GM19099 (cell line): ENCODE results near the gene SLIT1.

Experiments
- POLR2A ChIP-seq: IDR thresholded peaks from 3 replicates; pipeline ENCODE4 v1.6.1; 2011; ENCODE audit warnings: low read depth; ENCODE audit not compliant: insufficient read length; ENCODE audit errors: extremely low read depth

SLIT1 gene

GRCh38 chr10:96955794-96956193 lies 230.0 kb downstream of the SLIT1 start:
- TF ChIP-seq POLR2A: no peak

- no peak for TF ChIP-seq POLR2A
Measured at GRCh38 chr10:96951954-96952353, 233.8 kb downstream of the SLIT1 start.

DNA sequence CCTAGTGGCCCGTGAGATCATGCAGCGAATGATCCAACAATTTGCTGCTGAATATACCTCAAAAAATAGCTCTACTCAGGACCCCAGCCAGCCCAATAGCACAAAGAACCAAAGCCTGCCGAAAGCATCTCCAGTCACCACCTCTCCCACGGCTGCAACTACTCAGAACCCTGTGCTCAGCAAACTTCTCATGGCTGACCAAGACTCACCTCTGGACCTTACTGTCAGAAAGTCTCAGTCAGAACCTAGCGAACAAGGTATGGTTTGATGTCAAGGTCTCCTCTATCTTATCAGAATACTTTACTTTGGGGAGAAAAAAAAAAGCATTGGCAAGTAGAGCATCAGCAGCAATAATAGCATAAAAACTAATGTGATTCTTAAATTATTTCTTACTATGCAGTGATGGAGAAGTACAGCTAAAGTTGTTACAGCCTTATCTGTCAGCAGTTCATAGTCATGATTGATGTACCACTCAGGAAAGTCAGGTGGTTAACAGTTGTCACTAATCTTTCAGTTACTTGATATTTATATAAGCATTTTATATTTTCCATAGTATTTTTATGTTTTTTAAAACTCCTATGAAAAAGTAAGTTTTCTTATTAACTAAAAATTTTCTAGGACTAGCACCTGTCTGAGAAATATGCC lies 236.6 kb downstream of the SLIT1 start:
- no peak for TF ChIP-seq POLR2A
